ENCODE measurements around the gene ELF4. TPM values are rescaled to one million over a fixed set of nuclear protein-coding genes. Genes with fewer than 3 reads are reported as not detected.

ELF4 gene
- total RNA-seq, 3 donors from 2014 or later (not counting 1 experiment from before 2014, with no cell fraction given): 83.3 to 105 (median 98.7) TPM

GRCh38 chrX:130103605-130104004 lies 6.7 kb downstream of the ELF4 start:
- Mint-ChIP-seq H3K4me1 (peaks cover 59 to 85% of the 10 kb centered on the region in 2 donors), H3K36me3 (peaks cover 7% of the 10 kb centered on the region), H3K27me3 (ENCODE audit: low read depth in 2 of 2) (peaks cover 0 to 8% of the 10 kb centered on the region in 2 donors), H3K27ac (peak overlapping the region; percentile 77 to 91), H3K9me3 (no peaks in the 10 kb centered on the region), H3K4me3 (no peak overlapping the region)
- DNase-seq (no peak), ATAC-seq (no peak)
- peaks cover 78% of the 10 kb centered on the region for H3K4me1 ChIP-seq (ENCODE audit: control insufficient read depth, insufficient read depth, low read length)
- no peak for TF ChIP-seq CTCF (IDR thresholded peaks at IDR 0.05)
- no peak overlapping the region for H3K4me3 ChIP-seq (ENCODE audit: low read length)
- 100% methylated on average over 1 of the region's 3 CpGs for WGBS (ENCODE audit: insufficient coverage)
- H3K36me3 ChIP-seq (ENCODE audit: control insufficient read depth, insufficient read depth, low read length): no peaks in the 10 kb centered on the region
- intact Hi-C loops (cut with micrococcal nuclease): no loop called here
- no peak overlapping the region for H3K27ac ChIP-seq (ENCODE audit: low read length)
- H3K9me3 ChIP-seq (ENCODE audit: control insufficient read depth, insufficient read depth, low read length): no peaks in the 10 kb centered on the region
- H3K27me3 ChIP-seq (ENCODE audit: control insufficient read depth, insufficient read depth, low read length): no peaks in the 10 kb centered on the region

GRCh38 chrX:130100180-130100579 lies 10.1 kb downstream of the ELF4 start:
- Histone ChIP-seq H3K36me3 (ENCODE audit: control insufficient read depth, insufficient read depth, low read length) (no peaks in the 10 kb centered on the region), H3K4me3 (ENCODE audit: low read length) (no peak overlapping the region), H3K27ac (ENCODE audit: low read length) (peak overlapping the region; percentile 48), H3K27me3 (ENCODE audit: control insufficient read depth, insufficient read depth, low read length) (no peaks in the 10 kb centered on the region), H3K9me3 (ENCODE audit: control insufficient read depth, insufficient read depth, low read length) (no peaks in the 10 kb centered on the region), H3K4me1 (ENCODE audit: control insufficient read depth, insufficient read depth, low read length) (peaks cover 74% of the 10 kb centered on the region)
- Mint-ChIP-seq H3K9me3 (no peaks in the 10 kb centered on the region), H3K4me1 (peaks cover 51 to 81% of the 10 kb centered on the region in 2 donors), H3K27me3 (ENCODE audit: low read depth in 2 of 2) (peaks cover 0 to 8% of the 10 kb centered on the region in 2 donors), H3K36me3 (peaks cover 7% of the 10 kb centered on the region), H3K4me3 (peak overlapping the region; percentile 28), H3K27ac (peak overlapping the region; percentile 90 to 93)
- 81% methylated on average over 5 of the region's 5 CpGs for whole genome bisulfite sequencing (ENCODE audit: insufficient coverage)
- ATAC-seq: no peak
- DNase-seq: no peak
- no peak for TF ChIP-seq CTCF (IDR thresholded peaks at IDR 0.05)
- intact Hi-C loops (cut with micrococcal nuclease): no loop called here

- no peak for TF ChIP-seq CTCF (IDR thresholded peaks at IDR 0.05)
- intact Hi-C loops (cut with micrococcal nuclease): no loop called here
- H3K4me1 ChIP-seq (ENCODE audit: control insufficient read depth, insufficient read depth, low read length): peaks cover 77% of the 10 kb centered on the region
These were observed 12.1 kb downstream of the ELF4 start for GRCh38 chrX:130098210-130098552.

More at GRCh38 chrX:130098210-130098552, 12.1 kb downstream of the ELF4 start:
- no peaks in the 10 kb centered on the region for H3K9me3 Mint-ChIP-seq
- Histone ChIP-seq H3K36me3 (ENCODE audit: control insufficient read depth, insufficient read depth, low read length) (no peaks in the 10 kb centered on the region), H3K27ac (ENCODE audit: low read length) (peak overlapping the region; percentile 61), H3K27me3 (ENCODE audit: control insufficient read depth, insufficient read depth, low read length) (no peaks in the 10 kb centered on the region), H3K9me3 (ENCODE audit: control insufficient read depth, insufficient read depth, low read length) (no peaks in the 10 kb centered on the region), H3K4me3 (ENCODE audit: low read length) (no peak overlapping the region)
- 26% methylated on average over 3 of the region's 5 CpGs for WGBS (ENCODE audit: insufficient coverage)
- ATAC-seq (no peak), DNase-seq (no peak)
- peaks cover 0 to 8% of the 10 kb centered on the region in 2 donors for H3K27me3 Mint-ChIP-seq (ENCODE audit: low read depth in 2 of 2)
- peaks cover 7% of the 10 kb centered on the region for H3K36me3 Mint-ChIP-seq
- peak overlapping the region; percentile 78 for H3K4me3 Mint-ChIP-seq
- peaks cover 49 to 68% of the 10 kb centered on the region in 2 donors for H3K4me1 Mint-ChIP-seq
- peak overlapping the region; percentile 90 to 93 for H3K27ac Mint-ChIP-seq

All from natural killer cell (primary cell).